ENCODE measurements around the gene E2F6.
A peak's percentile ranks its signal among the peaks of the same experiment; 100 is the strongest.
"Not testable (repeated sequence)": the region's sequence is repeated elsewhere in the genome, so short reads cannot be mapped to it uniquely, and the experiment has no call there.

Gene E2F6

GRCh38 chr2:11414372-11415124 lies 51.4 kb downstream of the E2F6 start:
- DNase-seq (ENCODE audit: low read depth in 2 of 2): no peak

GRCh38 chr2:11412449-11412810 lies 53.5 kb downstream of the E2F6 start:
- no peak for DNase-seq (ENCODE audit: low read depth in 2 of 2)

- no peak for DNase-seq (ENCODE audit: low read depth in 2 of 2)
Observed at GRCh38 chr2:11411768-11412448, 54.1 kb downstream of the E2F6 start.

- no peak for DNase-seq (ENCODE audit: low read depth in 2 of 2)
Observed at GRCh38 chr2:11411244-11411643, 54.7 kb downstream of the E2F6 start.

GRCh38 chr2:11410101-11410500 lies 55.9 kb downstream of the E2F6 start:
- no peak for DNase-seq (ENCODE audit: low read depth in 2 of 2)

GRCh38 chr2:11409572-11409959 lies 56.4 kb downstream of the E2F6 start:
- DNase-seq (ENCODE audit: low read depth in 2 of 2): no peak

GRCh38 chr2:11408959-11409571 lies 56.9 kb downstream of the E2F6 start:
- DNase-seq (ENCODE audit: low read depth in 2 of 2): no peak

GRCh38 chr2:11407413-11407812 lies 58.5 kb downstream of the E2F6 start:
- DNase-seq (ENCODE audit: low read depth in 2 of 2): no peak

GRCh38 chr2:11406958-11407381 lies 59.0 kb downstream of the E2F6 start:
- DNase-seq (ENCODE audit: low read depth in 2 of 2): peak; percentile 76 to 80

GRCh38 chr2:11406267-11406957 lies 59.5 kb downstream of the E2F6 start:
- peak; percentile 51 to 69 for DNase-seq (ENCODE audit: low read depth in 2 of 2)

- no peak for DNase-seq (ENCODE audit: low read depth in 2 of 2)
Observed at GRCh38 chr2:11405599-11406266, 60.2 kb downstream of the E2F6 start.

- not testable (repeated sequence) for DNase-seq (ENCODE audit: low read depth in 2 of 2)
Observed at GRCh38 chr2:11405074-11405406, 60.9 kb downstream of the E2F6 start.

GRCh38 chr2:11404376-11405073 lies 61.4 kb downstream of the E2F6 start:
- no peak for DNase-seq (ENCODE audit: low read depth in 2 of 2)

- no peak for DNase-seq (ENCODE audit: low read depth in 2 of 2)
Observed at GRCh38 chr2:11402436-11402835, 63.5 kb downstream of the E2F6 start.

GRCh38 chr2:11399438-11399762 lies 66.6 kb downstream of the E2F6 start:
- no peak for DNase-seq (ENCODE audit: low read depth in 2 of 2)

GRCh38 chr2:11398750-11399437 lies 67.1 kb downstream of the E2F6 start:
- DNase-seq (ENCODE audit: low read depth in 2 of 2): no peak

GRCh38 chr2:11397513-11397912 lies 68.4 kb downstream of the E2F6 start:
- no peak for DNase-seq (ENCODE audit: low read depth in 2 of 2)

- no peak for DNase-seq (ENCODE audit: low read depth in 2 of 2)
Observed at GRCh38 chr2:11396467-11397445, 69.2 kb downstream of the E2F6 start.

GRCh38 chr2:11396021-11396420 lies 69.9 kb downstream of the E2F6 start:
- DNase-seq (ENCODE audit: low read depth in 2 of 2): no peak

- no peak for DNase-seq (ENCODE audit: low read depth in 2 of 2)
Observed at GRCh38 chr2:11395389-11395788, 70.6 kb downstream of the E2F6 start.

Measured in fibroblast of skin of left biceps (primary cell).